HG02840 (cell line): Measurements from ENCODE around the gene MED8.

Source experiments
- ATAC-seq: cut with Tn5 transposase; IDR thresholded peaks from one replicate; pipeline ENCODE4 v1.9.1; 2021; ENCODE audit warnings: mild to moderate bottlenecking, moderate library complexity, moderate number of reproducible peaks; ENCODE audit not compliant: unreplicated experiment, low FRiP score

MED8 gene

DNA sequence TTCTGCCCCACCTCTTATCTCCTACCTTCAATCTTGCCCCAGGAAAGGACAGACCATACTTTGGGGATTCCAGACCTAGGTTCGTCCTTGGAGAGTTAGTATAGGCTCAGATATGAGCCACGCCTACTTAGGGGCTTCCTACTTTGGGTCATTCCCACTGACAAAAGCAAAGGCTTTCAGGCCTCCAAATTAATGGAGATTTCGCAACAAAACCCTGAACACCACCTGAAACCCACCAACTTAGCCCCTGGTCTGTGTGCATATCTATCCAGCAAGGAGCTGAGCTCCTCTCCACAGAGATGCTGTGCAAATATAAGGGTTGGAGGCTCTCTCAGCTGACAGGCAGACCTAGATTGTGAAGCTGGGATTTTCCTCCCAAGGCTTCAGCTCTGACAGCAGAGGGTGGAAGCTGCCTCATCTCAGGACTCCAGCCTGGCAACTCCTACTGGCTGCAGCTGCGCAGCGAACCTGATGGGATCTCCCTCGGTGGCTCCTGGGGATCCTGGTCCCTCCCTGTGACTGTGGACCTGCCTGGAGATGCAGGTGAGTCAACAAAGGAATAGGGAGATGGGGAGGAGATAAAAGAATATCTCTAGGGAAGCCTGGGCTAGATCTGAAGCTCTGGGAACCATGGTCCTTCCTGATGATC lies 49.9 kb downstream of the MED8 start:
- no peak for ATAC-seq

DNA sequence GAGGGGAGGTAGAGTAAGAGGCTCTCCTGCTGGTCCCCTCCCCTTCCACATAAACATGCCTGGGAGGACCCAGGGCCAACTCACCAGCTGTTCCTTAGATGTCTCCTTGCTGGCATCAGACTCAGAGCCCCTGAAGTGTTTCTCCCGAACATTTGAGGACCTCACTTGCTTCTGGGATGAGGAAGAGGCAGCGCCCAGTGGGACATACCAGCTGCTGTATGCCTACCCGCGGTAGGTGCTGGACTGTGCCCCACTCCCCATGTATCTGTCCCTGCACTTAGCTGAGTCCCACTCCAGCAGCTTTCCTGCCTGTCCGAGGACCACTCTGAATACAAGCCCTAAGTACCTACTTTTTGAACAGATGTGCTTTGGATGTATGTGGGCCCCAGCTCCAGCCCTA lies 51.6 kb downstream of the MED8 start:
- no peak for ATAC-seq

DNA sequence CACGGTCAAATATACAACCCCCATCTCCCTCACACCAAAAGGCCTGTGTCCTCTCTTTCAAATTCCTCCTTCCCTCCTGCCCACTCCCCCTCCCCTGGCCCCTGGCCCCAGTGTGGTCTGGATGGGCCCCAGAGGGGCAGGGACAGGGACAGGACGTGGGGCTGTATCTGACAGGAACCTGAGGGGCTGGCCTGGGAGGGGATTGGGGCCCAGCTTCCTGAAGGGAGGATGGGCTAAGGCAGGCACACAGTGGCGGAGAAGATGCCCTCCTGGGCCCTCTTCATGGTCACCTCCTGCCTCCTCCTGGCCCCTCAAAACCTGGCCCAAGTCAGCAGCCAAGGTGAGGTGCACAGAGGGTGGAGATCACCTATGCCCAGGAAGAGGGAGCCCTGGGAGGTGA lies 52.0 kb downstream of the MED8 start, which contains the start of gene MPL:
MPL (plus strand) TSS at position 231 of the 400 bp plus-strand sequence; CDS start at position 262, 31 bp downstream.
- ATAC-seq, result no peak

DNA sequence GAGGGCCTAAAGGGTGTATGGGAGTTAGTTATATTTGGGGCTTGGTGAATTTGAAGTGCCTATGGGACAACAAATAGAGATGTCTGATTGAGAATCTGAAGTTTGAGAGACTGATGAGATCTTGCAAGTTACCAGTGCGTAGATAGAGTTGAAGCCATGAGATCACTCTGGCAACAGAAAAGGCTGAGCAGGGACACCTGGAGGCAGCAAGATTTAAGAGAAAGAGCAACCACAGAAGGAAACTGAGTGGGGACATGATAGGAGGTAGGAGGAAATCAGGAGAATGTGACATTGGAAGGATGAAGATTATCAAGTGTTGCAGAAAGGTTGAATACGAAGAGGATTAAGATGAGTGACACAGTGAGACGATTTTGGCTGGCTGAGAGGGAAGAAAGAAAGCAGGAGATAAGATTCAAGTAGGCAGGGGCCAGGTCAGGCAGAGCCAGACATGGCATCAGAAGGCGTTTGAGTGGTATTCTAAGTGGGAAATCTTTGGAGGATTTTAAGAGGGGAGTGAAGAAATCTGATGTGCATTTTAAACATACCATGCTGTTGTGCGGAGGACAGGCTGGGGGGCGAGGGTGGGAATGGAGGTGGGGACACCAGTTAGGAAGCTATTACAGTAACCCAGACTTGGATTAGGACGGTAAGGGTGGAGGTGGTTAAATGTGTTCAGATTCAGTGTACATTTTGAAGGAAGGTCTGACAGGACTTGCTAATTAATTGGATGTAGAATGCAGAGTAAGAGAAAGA lies 55.0 kb downstream of the MED8 start:
- no peak for ATAC-seq
